Liver (tissue), 3 donors: ENCODE data around the gene WLS.

Experiments
- EGR1 ChIP-seq, 2 donors: IDR thresholded peaks; 2 replicates each; pipeline ENCODE4 v1.6.1; 2016 to 2018; ENCODE audit warnings: antibody characterized with exemption in 2 of 2, low read depth in 2 of 2
- FOXA2 ChIP-seq: IDR thresholded peaks from 2 replicates; pipeline ENCODE4 v1.6.1; 2016; ENCODE audit warnings: antibody characterized with exemption
- GABPA ChIP-seq, 2 donors: IDR thresholded peaks in 1 of 2; conservative IDR thresholded peaks in 1 of 2; 2 replicates each; pipeline ENCODE4 v1.6.1; 2016; ENCODE audit warnings: antibody characterized with exemption in 2 of 2, mild to moderate bottlenecking in 1 of 2, moderate library complexity in 1 of 2
- HNF4G ChIP-seq: IDR thresholded peaks from 2 replicates; pipeline ENCODE4 v1.6.1; 2016; ENCODE audit warnings: antibody characterized with exemption
- JUND ChIP-seq, 2 donors: IDR thresholded peaks; 2 replicates each; pipeline ENCODE4 v1.6.1; 2016; ENCODE audit warnings: antibody characterized with exemption in 2 of 2
- RAD21 ChIP-seq, 2 donors: IDR thresholded peaks; 2 replicates each; pipeline ENCODE4 v1.6.1; 2016; ENCODE audit warnings: antibody characterized with exemption in 2 of 2, mild to moderate bottlenecking in 2 of 2
- RXRA ChIP-seq, 2 donors: IDR thresholded peaks; 2 replicates each; pipeline ENCODE4 v1.6.1; 2017 to 2018; ENCODE audit warnings: antibody characterized with exemption in 2 of 2, mild to moderate bottlenecking in 1 of 2
- SP1 ChIP-seq: IDR thresholded peaks from 2 replicates; pipeline ENCODE4 v1.6.1; 2018; ENCODE audit warnings: antibody characterized with exemption, mild to moderate bottlenecking
- TAF1 ChIP-seq: conservative IDR thresholded peaks from 2 replicates; pipeline ENCODE4 v1.6.1; 2016; ENCODE audit warnings: antibody characterized with exemption, mild to moderate bottlenecking
- YY1 ChIP-seq: IDR thresholded peaks from 2 replicates; pipeline ENCODE4 v1.6.1; 2016; ENCODE audit warnings: antibody characterized with exemption, mild to moderate bottlenecking
- TF ChIP-seq, protein P1 (sequence below): fragments of 150-350 bp; IDR thresholded peaks from 2 replicates; pipeline ENCODE4 v1.5.1; 2017; ENCODE audit warnings: improper control_type of control experiment, low read depth, low read length; ENCODE audit not compliant: missing input control
- TF ChIP-seq, protein P2 (sequence below): IDR thresholded peaks from 2 replicates; pipeline ENCODE4 v1.6.1; 2016; ENCODE audit warnings: antibody characterized with exemption
- TF ChIP-seq, protein P3 (sequence below): IDR thresholded peaks from 2 replicates; pipeline ENCODE4 v1.6.1; 2016; ENCODE audit warnings: antibody characterized with exemption
- TF ChIP-seq, protein P4 (sequence below): IDR thresholded peaks from 2 replicates; pipeline ENCODE4 v1.6.1; 2016; ENCODE audit warnings: antibody characterized with exemption, mild to moderate bottlenecking
- donor health status: healthy.
- donor health status: healthy.

DNA sequence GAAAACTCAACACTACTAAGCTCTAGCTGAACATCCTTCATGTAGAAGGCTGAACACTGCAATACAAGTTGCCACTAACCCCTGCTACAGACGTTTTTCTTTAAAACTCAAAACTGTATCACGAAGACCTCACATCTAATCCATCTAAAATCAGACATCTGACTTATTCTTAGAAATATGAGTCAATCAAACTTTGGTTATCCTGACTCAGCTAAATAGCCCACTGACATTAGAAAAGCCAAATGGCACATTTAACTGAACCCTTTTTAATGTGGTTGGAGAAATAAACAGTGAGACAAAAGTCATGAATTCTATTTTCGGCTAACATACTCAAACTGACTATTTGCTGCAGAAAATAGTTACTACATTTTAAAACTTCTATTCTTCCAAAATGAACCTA, 35.6 kb downstream of the WLS start:
- TF ChIP-seq, protein P1, sequence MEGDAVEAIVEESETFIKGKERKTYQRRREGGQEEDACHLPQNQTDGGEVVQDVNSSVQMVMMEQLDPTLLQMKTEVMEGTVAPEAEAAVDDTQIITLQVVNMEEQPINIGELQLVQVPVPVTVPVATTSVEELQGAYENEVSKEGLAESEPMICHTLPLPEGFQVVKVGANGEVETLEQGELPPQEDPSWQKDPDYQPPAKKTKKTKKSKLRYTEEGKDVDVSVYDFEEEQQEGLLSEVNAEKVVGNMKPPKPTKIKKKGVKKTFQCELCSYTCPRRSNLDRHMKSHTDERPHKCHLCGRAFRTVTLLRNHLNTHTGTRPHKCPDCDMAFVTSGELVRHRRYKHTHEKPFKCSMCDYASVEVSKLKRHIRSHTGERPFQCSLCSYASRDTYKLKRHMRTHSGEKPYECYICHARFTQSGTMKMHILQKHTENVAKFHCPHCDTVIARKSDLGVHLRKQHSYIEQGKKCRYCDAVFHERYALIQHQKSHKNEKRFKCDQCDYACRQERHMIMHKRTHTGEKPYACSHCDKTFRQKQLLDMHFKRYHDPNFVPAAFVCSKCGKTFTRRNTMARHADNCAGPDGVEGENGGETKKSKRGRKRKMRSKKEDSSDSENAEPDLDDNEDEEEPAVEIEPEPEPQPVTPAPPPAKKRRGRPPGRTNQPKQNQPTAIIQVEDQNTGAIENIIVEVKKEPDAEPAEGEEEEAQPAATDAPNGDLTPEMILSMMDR: no peak
- TF ChIP-seq RAD21 (IDR thresholded peaks at IDR 0.05) (no peak), FOXA2 (no peak), SP1 (no peak), EGR1 (IDR thresholded peaks at IDR 0.05; ENCODE audit: low read depth in 2 of 2) (no peak), YY1 (no peak), HNF4G (no peak), JUND (IDR thresholded peaks at IDR 0.05) (no peak), TAF1 (no peak), GABPA (IDR thresholded peaks at IDR 0.05 in 1 of 2, conservative IDR thresholded peaks at IDR 0.05 in 1 of 2) (no peak), RXRA (IDR thresholded peaks at IDR 0.05) (no peak)
- TF ChIP-seq, protein P2, sequence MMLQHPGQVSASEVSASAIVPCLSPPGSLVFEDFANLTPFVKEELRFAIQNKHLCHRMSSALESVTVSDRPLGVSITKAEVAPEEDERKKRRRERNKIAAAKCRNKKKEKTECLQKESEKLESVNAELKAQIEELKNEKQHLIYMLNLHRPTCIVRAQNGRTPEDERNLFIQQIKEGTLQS: no peak
- TF ChIP-seq, protein P3, sequence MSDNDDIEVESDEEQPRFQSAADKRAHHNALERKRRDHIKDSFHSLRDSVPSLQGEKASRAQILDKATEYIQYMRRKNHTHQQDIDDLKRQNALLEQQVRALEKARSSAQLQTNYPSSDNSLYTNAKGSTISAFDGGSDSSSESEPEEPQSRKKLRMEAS: no peak
- TF ChIP-seq, protein P4, sequence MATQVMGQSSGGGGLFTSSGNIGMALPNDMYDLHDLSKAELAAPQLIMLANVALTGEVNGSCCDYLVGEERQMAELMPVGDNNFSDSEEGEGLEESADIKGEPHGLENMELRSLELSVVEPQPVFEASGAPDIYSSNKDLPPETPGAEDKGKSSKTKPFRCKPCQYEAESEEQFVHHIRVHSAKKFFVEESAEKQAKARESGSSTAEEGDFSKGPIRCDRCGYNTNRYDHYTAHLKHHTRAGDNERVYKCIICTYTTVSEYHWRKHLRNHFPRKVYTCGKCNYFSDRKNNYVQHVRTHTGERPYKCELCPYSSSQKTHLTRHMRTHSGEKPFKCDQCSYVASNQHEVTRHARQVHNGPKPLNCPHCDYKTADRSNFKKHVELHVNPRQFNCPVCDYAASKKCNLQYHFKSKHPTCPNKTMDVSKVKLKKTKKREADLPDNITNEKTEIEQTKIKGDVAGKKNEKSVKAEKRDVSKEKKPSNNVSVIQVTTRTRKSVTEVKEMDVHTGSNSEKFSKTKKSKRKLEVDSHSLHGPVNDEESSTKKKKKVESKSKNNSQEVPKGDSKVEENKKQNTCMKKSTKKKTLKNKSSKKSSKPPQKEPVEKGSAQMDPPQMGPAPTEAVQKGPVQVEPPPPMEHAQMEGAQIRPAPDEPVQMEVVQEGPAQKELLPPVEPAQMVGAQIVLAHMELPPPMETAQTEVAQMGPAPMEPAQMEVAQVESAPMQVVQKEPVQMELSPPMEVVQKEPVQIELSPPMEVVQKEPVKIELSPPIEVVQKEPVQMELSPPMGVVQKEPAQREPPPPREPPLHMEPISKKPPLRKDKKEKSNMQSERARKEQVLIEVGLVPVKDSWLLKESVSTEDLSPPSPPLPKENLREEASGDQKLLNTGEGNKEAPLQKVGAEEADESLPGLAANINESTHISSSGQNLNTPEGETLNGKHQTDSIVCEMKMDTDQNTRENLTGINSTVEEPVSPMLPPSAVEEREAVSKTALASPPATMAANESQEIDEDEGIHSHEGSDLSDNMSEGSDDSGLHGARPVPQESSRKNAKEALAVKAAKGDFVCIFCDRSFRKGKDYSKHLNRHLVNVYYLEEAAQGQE: no peak
